PFSK-1 (cell line): ENCODE measurements around the gene AMDHD2.

Experiments used
- FOXP2 ChIP-seq: optimal IDR thresholded peaks from 2 replicates; pipeline ENCODE3; 2011; ENCODE audit warnings: borderline replicate concordance, control low read depth, inconsistent platforms; ENCODE audit not compliant: insufficient read depth; ENCODE audit errors: extremely low read length, extremely low read depth
- POLR2AphosphoS5 ChIP-seq: IDR thresholded peaks from 2 replicates; pipeline ENCODE4 v1.6.1; 2012; ENCODE audit warnings: low read depth, mild to moderate bottlenecking, control low read depth, low read length, moderate library complexity
- REST ChIP-seq, 2 experiments: IDR thresholded peaks; 2 replicates each; pipeline versions ENCODE4 v1.6.1 to v1.8.0; 2011 to 2012; ENCODE audit warnings: low read depth in 2 of 2, low read length in 2 of 2, control low read depth in 1 of 2, inconsistent platforms in 1 of 2, mild to moderate bottlenecking in 1 of 2, moderate library complexity in 1 of 2; ENCODE audit not compliant: insufficient read depth in 1 of 2
- SIN3A ChIP-seq: IDR thresholded peaks from 2 replicates; pipeline ENCODE4 v1.6.1; 2012; ENCODE audit warnings: mild to moderate bottlenecking, low read length, moderate library complexity, borderline replicate concordance; ENCODE audit not compliant: insufficient read depth

DNA sequence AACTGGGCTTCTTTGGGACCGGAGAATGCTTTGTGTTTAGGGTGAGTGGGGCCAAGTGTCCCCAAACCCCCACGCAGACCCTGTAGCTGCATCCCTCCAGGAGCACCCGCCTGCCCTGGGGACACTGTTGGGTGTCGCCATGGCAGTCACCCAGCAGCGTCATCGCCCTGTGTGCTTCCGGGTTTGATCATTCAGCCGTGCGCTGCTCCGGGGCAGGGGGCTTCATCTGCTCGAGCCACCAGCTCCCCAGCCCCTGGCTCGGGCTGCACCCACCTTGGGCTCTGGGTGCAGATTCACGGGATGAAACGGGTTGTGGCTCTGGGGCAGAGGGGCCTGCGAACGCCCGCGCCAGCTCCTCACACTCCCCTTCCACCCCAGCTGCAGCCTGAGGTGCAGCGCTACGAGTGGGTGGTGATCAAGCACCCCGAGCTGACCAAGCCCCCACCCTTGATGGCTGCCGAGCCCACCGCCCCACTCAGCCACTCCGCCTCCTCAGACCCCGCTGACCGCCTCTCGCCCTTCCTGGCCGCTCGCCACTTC, 20.2 kb upstream of the AMDHD2 start:
- TF ChIP-seq SIN3A (no peak), POLR2AphosphoS5 (no peak), FOXP2 (no peak), REST (IDR thresholded peaks at IDR 0.05; ENCODE audit: insufficient read depth in 1 of 2, low read depth in 2 of 2, low read length in 2 of 2) (no peak)
